Neural cell (in vitro differentiated cells): Measurements from ENCODE around the gene RGS10.

Source experiments
- MXI1 ChIP-seq: fragments of 450-650 bp; conservative IDR thresholded peaks from 2 replicates; pipeline ENCODE4 v1.6.1; 2014; ENCODE audit warnings: antibody characterized with exemption, mild to moderate bottlenecking; ENCODE audit not compliant: poor library complexity, severe bottlenecking
- TF ChIP-seq, protein P1 (sequence below): fragments of 450-650 bp; IDR thresholded peaks from 2 replicates; pipeline ENCODE4 v1.5.1; 2014; ENCODE audit warnings: antibody characterized with exemption, mild to moderate bottlenecking, moderate library complexity; ENCODE audit not compliant: poor library complexity, severe bottlenecking

GRCh38 chr10:119507115-119507514, 35.4 kb downstream of the RGS10 start:
- TF ChIP-seq, protein P1, sequence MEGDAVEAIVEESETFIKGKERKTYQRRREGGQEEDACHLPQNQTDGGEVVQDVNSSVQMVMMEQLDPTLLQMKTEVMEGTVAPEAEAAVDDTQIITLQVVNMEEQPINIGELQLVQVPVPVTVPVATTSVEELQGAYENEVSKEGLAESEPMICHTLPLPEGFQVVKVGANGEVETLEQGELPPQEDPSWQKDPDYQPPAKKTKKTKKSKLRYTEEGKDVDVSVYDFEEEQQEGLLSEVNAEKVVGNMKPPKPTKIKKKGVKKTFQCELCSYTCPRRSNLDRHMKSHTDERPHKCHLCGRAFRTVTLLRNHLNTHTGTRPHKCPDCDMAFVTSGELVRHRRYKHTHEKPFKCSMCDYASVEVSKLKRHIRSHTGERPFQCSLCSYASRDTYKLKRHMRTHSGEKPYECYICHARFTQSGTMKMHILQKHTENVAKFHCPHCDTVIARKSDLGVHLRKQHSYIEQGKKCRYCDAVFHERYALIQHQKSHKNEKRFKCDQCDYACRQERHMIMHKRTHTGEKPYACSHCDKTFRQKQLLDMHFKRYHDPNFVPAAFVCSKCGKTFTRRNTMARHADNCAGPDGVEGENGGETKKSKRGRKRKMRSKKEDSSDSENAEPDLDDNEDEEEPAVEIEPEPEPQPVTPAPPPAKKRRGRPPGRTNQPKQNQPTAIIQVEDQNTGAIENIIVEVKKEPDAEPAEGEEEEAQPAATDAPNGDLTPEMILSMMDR = no peak
- TF ChIP-seq MXI1 = no peak
